Stimulated activated CD8-positive, alpha-beta memory T cell treated with anti-CD3 and anti-CD28 coated beads, Interleukin-12 subunit alpha, Interleukin-12 subunit beta, amount 100 ng/mL, for 24 hours (primary cell): ENCODE results near the gene HP1BP3.

ENCODE experiments used
- DNase-seq: peaks from one replicate; pipeline ENCODE4 v3.0.0-alpha.2; 2020; ENCODE audit errors: extremely low read depth

Gene HP1BP3

DNA sequence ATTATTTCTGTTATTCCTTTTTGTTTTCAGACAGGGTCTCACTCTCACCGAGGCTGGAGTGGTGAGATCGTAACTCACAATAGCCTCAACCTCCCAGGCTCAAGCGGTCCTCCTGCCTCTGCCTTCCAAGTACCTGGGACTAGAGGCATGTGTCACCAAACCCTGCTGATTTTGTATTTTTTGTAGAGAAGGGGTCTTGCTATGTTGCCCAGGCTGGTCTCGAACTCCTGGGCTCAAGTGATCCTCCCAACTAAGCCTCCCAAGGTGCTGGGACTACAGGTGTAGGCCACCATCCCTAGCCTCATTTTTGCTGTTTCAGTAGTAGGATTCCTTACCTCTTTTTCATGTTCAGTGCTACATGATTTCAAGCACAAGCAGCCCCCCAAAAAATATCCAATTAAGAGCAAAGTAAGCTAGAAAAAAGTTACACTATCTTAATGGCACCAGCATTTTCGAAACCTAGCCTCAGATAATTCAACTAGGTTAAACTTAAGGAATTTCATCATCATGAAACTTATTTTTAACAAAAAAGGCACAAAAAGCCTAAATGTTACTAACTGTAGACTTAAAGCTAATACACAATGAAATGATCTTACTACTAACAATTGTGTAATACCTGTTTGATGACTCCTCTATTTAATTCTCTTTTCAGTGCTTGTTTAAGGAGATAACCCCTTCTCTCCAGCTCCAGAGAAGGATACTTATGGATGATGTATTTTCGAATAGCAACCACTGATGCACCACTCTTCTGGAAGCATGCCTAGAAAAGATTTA is 16.6 kb downstream of the HP1BP3 start:
- no peak for DNase-seq

- DNase-seq = no peak
These were observed 19.8 kb downstream of the HP1BP3 start for GRCh38 chr1:20767271-20767670.

- no peak for DNase-seq
These were observed 23.7 kb downstream of the HP1BP3 start for GRCh38 chr1:20763417-20763816.

DNA sequence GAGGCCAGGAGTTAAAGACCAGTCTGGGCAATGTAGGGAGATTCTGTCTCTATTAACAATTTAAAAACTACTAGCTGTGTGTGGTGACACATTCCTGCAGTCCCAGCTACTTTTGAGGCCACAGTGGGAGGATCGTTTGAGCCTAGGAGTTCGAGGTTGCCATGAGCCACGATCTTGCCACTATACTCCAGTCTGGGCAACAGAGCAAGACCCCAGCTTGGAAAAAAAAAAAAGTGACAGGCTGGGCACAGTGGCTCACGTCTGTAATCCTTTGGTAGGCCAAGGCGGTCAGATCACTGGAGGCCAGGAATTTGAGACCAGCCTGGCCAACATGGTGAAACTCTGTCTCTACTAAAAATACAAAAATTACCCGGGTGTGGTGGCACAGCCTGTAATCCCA is 26.8 kb downstream of the HP1BP3 start:
- no peak for DNase-seq

DNA sequence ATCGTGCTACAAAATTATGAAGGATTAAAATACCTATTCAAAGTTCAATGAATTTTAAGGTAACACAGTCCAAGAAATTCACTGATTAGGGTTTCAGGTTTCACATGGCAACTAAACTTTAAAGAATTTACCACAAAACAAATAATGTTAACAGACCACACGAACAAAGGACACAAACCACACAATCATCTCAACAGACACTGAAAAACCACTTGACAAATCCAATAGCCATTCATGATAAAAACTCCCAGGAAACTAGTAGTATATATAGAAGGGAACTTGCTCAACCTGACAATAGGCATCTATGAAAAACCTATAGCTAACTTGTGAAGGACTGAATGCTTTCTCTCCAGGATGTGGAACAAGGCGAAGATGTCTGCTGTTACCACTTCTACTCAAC is 33.5 kb downstream of the HP1BP3 start:
- DNase-seq = no peak

GRCh38 chr1:20751462-20751990 is 35.6 kb downstream of the HP1BP3 start:
- no peak for DNase-seq

DNA sequence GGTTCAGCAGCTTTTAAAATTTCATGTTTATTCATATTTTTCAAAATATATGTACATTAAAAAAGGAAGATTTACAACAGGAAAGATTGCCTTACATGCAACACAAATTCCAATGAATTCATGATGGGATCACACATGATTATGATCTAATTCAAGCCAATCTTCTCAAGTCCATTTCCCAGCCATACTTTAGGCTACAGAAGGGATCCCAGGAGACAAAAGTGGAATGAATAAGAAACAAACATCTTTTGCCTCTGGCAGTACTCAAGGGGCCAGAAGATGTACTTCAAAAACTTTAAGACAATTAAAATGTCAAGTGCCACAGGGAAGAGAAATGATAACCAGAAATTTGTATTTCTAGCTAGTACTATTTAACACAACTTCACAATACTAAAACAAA is 44.4 kb downstream of the HP1BP3 start:
- no peak for DNase-seq

DNA sequence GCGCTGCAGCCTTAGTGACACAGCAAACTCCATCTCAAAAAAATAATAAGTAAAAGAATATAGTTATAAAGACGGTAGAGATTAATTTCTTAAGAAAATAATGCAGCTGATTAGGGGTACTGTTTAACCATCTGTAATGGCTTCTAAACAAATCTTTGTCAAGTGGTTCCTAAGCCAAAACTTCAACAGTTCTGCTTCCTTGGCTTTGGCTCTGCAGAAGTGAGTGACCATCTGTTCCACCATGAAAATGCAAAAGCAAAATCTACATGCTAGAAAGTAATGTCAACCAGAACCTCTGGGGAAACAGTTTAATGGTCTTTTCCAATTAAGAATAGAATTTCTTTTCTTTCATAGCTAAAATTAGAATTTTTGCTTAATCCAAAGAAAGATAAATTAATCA is 46.3 kb downstream of the HP1BP3 start:
- DNase-seq = no peak

GRCh38 chr1:20739225-20739624 is 47.9 kb downstream of the HP1BP3 start:
- no peak for DNase-seq

- no peak for DNase-seq
These were observed 51.5 kb downstream of the HP1BP3 start for GRCh38 chr1:20735581-20736111.

GRCh38 chr1:20733360-20733975 is 53.6 kb downstream of the HP1BP3 start:
- DNase-seq = no peak

DNA sequence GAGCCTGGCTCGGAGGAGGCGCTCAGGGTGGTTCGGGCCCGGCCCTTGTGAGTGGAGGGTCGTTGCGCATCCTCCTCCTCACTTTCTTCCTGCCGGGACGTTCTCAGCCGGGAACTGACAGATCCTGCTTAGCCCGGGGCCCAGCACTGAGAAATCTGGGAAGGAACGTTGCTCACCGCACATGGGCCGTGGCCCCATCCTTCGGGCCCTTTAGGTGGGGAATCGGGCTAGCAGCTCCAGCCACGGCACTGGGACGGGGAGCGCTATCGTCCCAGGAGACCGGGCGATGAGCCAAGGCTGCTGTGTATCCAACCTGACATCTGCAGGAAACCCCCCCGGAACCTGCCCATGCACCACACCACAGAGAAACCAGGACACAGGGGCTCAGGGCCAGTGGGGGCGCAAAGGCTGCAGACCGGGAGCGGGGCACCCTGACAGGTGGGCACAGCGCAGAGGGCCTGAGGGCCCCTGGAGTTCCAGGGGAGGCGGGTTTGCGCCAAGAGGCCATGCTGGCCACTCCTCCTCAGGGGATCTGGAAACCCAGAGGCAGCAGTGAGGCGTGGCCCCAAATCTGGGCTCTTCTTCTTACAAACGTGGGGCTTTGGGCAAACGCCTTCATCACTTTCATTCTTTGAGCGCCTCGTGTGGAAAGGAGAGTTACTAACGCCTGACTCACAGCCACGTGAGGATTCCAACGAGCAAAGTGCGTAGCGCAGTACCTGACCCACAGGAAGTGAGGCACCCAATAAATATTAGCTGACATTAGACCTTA is 54.3 kb downstream of the HP1BP3 start, which contains the start of gene SH2D5:
Gene SH2D5 (minus strand): TSS at position 116 of the 772 bp plus-strand sequence. CDS start 4,659 bp downstream, outside the sequence.
- DNase-seq = peak; percentile 49

DNA sequence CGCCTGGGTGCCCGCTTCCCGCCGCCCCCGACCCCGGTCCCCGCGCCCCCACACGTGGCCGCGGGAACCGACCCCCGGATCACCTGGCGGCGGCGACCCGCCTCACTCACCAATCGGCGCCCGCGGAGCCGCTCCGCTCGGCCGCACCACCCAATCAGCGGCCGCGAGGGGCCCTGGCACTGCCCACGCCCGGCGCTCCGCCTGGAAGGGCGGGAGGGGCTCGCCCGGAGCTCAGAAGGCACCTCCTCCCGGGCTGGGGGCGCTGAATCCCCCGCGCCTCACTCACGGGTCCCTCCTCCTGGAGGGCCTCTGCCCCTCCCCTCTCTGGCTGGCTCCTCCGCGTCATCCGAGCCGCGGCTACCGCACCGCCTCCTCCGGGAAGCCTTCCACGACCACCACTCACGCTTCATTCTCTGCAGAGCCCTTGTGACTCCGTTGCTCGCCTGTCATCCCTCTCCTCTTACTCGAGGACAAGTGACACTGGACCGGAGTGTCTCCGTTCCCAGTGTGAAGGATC is 55.0 kb downstream of the HP1BP3 start:
- peak; percentile 26 for DNase-seq

GRCh38 chr1:20731057-20731991 is 55.8 kb downstream of the HP1BP3 start:
- DNase-seq = no peak

DNA sequence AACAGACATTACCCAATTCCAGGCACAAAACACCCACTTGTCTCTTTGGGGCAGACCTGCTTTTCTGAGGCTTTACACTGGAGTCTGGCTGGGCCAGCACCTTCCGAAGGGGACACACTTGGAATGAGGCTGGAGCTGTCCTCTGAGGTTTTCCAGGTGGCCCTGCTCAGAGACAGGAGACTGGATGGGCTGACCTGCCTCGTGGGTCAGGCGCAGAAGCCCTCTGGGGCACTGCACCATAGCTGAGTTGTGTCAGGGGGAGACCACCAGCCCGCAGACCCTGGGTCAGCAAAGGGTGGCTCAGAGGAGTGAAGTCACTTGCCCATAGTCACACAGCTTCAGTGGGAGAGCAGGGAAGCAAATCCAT is 56.4 kb downstream of the HP1BP3 start:
- DNase-seq = no peak

DNA sequence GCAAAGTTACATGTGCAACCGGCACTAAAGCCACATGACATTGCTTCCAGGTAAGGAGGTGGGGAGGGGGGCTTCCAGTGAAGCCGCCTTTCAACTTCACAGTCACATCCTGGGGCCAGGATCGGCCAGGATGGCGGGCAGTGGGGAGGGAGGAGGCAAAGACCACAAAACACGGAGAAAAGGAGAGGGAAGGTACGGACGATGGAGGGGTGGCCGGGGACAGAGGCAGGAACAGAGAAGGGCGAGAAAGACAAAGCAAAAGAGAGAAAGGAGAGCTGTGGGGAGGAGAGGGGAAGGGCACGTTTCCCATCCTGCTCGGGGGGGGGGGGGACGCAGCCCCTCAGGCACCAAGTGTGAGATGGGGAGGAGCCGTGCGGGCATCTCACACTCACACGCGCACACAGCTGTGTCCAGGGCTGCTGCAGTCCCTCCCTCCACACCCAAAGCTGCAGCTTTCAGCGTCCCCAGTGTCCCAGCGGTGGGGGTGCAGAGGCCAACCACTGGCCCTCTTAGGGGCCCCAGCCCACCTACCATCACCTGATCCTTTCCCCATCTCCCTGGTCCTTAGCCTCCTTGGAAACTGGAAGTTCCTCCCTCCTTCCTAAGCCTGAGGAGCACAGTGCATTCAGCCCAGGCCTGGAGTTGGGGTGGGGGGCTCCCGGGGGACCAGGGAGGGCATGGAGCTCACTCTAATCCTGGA is 57.0 kb downstream of the HP1BP3 start:
- DNase-seq = no peak

DNA sequence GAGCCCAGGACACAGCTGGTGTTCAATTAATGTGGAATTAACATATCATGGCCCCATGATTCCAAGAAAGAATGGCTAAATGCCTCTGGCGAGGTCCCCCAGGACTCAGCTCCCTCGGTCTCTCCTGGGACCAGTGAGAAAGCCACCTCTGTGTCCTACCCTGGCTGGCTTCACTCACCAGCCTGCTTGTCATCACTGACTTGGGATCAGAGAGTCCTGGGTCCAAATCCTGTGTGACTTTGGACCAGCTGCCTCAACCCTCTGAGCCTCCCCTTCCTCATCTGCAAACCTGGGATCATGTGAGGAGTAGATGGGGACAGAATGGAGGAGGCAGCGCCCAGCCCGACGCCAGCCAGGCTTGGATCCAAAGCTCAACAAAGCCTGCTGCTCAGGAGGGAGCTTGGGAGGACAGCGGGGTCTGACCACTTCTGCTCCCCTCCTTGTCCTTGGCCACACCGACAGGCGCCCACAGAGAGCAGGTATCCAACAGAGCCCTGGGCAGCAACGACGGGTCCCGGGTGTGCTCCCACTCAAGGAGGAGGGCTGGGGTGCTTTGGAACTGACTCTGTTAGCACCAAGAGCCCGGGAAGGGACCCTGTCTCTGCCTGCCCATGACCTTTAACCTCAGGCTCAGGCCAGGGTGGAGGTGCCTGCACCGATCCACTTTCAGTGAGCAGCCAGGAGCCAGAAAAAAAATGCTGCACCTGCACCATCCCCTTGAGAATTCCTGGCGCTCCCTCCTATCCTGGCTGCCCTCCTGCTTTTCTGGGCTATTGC is 57.8 kb downstream of the HP1BP3 start:
- no peak for DNase-seq

- no peak for DNase-seq
These were observed 58.5 kb downstream of the HP1BP3 start for GRCh38 chr1:20728371-20729154.
